Kidney epithelial cell (primary cell): ENCODE measurements around the gene RNU6-8. TPM values are rescaled to one million over a fixed set of nuclear protein-coding genes. Genes with fewer than 3 reads are reported as not detected.

ENCODE experiments used
- DNase-seq: peaks from one replicate; pipeline ENCODE4 v3.0.0-alpha.2; 2010; ENCODE audit warnings: low read depth
- H3K27me3 ChIP-seq: 2 replicates; pipeline ENCODE4 v1.6.0; 2011; ENCODE audit warnings: low read length; ENCODE audit not compliant: control insufficient read depth, insufficient read depth
- H3K36me3 ChIP-seq: 2 replicates; pipeline ENCODE4 v1.5.1; 2011; ENCODE audit warnings: low read length; ENCODE audit not compliant: control insufficient read depth, insufficient read depth
- H3K4me3 ChIP-seq: 2 replicates; pipeline ENCODE4 v1.5.1; 2011; ENCODE audit warnings: low read depth, mild to moderate bottlenecking, control low read depth, low read length
- CTCF ChIP-seq: IDR thresholded peaks from 2 replicates; pipeline ENCODE4 v1.5.1; 2011; ENCODE audit warnings: mild to moderate bottlenecking, moderate library complexity, low read length, control low read depth, inconsistent platforms; ENCODE audit not compliant: insufficient read depth, poor library complexity, severe bottlenecking
- total RNA-seq: library from RNA; depleted of rRNA; stranded (reverse); fragments of >200 nt; gene quantifications from 2 replicates; pipeline ENCODE4 v1.2.3, GENCODE V29; 2015

The RNU6-8 gene
- total RNA-seq = not detected in 2 replicates

GRCh38 chr14:32202998-32203882 lies at the start of gene RNU6-8:
RNU6-8 (minus strand) TSS chr14:32203269.
- Histone ChIP-seq H3K27me3 (no peaks in the 10 kb centered on the region), H3K4me3 (peak within 1 kb of the TSS; percentile 82), H3K36me3 (no peaks in the 10 kb centered on the region)
- no peak for TF ChIP-seq CTCF
- peak; percentile 48 for DNase-seq

GRCh38 chr14:32252030-32252670 lies 49.1 kb upstream of the RNU6-8 start:
- no peaks in the 10 kb centered on the region for H3K27me3 ChIP-seq
- DNase-seq = peak; percentile 32
- no peaks in the 10 kb centered on the region for H3K36me3 ChIP-seq
- peak; percentile 83 for TF ChIP-seq CTCF
- no peak overlapping the region for H3K4me3 ChIP-seq

DNA sequence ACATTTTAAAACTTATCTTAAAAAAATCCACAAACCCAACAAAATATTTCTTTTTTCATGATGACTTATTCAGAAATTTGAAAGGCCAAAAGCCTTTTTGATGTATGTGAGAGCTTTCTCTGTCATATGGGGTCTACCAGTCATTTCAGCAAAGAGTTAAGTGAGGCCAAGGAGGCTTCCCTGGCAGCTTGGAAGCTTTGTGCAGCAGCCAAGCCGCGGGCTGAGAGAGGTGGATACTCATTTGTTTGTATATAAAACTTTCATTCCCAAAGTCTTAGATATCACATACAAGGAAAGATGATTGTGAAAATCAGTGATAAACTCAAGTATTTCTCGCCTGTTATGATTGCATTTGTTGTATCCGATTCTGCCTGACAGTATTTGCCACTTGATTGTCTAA lies 48.5 kb upstream of the RNU6-8 start:
- no peak overlapping the region for H3K4me3 ChIP-seq
- DNase-seq = no peak
- no peaks in the 10 kb centered on the region for H3K36me3 ChIP-seq
- H3K27me3 ChIP-seq = no peaks in the 10 kb centered on the region
- TF ChIP-seq CTCF = no peak

DNA sequence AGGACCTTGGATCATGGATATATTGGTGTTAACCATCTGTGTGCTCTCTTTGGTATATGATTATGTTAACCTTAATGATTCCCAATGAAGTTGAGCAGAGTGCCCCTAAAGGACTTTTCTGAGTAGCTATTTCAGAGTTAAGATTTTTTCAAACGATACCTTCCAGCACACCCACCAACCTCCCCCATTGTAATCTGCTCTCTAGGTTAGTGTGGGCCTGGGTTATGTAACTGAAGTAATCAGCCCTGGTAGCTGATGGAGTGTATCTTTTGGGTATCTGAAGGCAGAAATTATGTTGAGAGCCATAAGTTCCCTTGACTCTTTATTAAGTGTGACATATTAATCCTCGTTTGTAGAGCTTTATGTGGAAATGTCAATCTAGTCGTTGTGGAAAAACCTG lies 47.6 kb upstream of the RNU6-8 start:
- no peak for DNase-seq
- Histone ChIP-seq H3K27me3 (no peaks in the 10 kb centered on the region), H3K36me3 (no peaks in the 10 kb centered on the region), H3K4me3 (no peak overlapping the region)
- no peak for TF ChIP-seq CTCF

DNA sequence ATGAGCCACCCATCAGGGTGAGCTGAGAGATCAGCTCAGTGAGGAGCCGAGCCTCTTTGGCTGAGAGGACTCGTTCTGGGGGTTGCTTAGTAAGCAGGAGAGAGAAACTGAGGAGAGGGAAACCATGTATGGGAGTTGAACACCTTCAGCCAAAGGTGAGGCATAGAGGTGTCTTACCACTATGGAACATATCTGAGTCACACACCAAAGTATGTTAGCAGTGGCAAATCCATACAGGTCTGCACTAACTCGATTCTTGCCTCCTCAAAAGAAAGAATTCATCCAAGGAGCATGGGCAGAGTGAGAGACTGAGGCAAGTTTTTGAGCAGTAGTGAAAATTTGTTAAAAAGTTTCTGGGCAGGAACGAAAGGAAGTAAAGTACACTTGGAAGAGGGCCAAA lies 46.7 kb upstream of the RNU6-8 start:
- Histone ChIP-seq H3K36me3 (no peaks in the 10 kb centered on the region), H3K4me3 (no peak overlapping the region), H3K27me3 (no peaks in the 10 kb centered on the region)
- no peak for TF ChIP-seq CTCF
- no peak for DNase-seq
